Keratinocyte (primary cell): Measurements from ENCODE around the gene RBPJ.

Experiments
- CTCF ChIP-seq, 3 experiments: IDR thresholded peaks in 1 of 3; conservative IDR thresholded peaks in 1 of 3; optimal IDR thresholded peaks in 1 of 3; 2 replicates in 2 of 3; 3 replicates in 1 of 3; pipeline versions ENCODE3 to v1.5.1; 2011; ENCODE audit warnings: low read length in 3 of 3, mild to moderate bottlenecking in 3 of 3, moderate library complexity in 2 of 3, control low read depth in 1 of 3, inconsistent platforms in 1 of 3; ENCODE audit not compliant: insufficient read depth in 2 of 3; ENCODE audit errors: extremely low read depth in 1 of 3
- EZH2 ChIP-seq: IDR thresholded peaks from one replicate; pipeline ENCODE4 v1.6.1; 2012; ENCODE audit warnings: inconsistent platforms, mild to moderate bottlenecking, low read length, moderate library complexity

- no peak for TF ChIP-seq CTCF (optimal IDR thresholded peaks at IDR 0.05 in 1 of 3, IDR thresholded peaks at IDR 0.05 in 1 of 3, conservative IDR thresholded peaks at IDR 0.05 in 1 of 3; ENCODE audit: extremely low read depth in 1 of 3, insufficient read depth in 2 of 3, low read length in 3 of 3)
- TF ChIP-seq EZH2 = no peak
These were observed 47.9 kb downstream of the RBPJ start for GRCh38 chr4:26368685-26369084.
